Activated B cell treated with CpG ODN at 0.5 μM for 24 hours (primary cell): Measurements from ENCODE around the gene MET. TPM values are rescaled to one million over a fixed set of nuclear protein-coding genes. Genes with fewer than 3 reads are reported as not detected.
"Not testable (repeated sequence)": the region's sequence is repeated elsewhere in the genome, so short reads cannot be mapped to it uniquely, and the experiment has no call there.

Experiments used
- ATAC-seq: fragments of 200-7000 bp; cut with Tn5 transposase; one replicate; pipeline ENCODE4 v1.10.0; 2021; ENCODE audit warnings: low read depth, mild to moderate bottlenecking, moderate library complexity
- CTCF ChIA-PET: fragments of 350-600 bp; sonication (Branson Sonifier 250); formaldehyde crosslinking; loops from one replicate; lab custom pipeline; 2021; ENCODE audit warnings: antibody characterized with exemption; lab: Charles Lee
- POLR2A ChIA-PET: fragments of 350-600 bp; sonication (Branson Sonifier 250); formaldehyde crosslinking; loops from one replicate; lab custom pipeline; 2021; ENCODE audit warnings: antibody characterized with exemption; lab: Charles Lee
- DNase-seq: peaks from one replicate; pipeline ENCODE4 v3.0.0; 2022
- H3K27ac Mint-ChIP-seq: one replicate; pipeline ENCODE4 v1.8.0; 2020; ENCODE audit warnings: mixed read lengths
- H3K27me3 Mint-ChIP-seq: one replicate; pipeline ENCODE4 v1.8.0; 2021; ENCODE audit warnings: mixed read lengths
- H3K36me3 Mint-ChIP-seq: one replicate; pipeline ENCODE4 v1.8.0; 2021; ENCODE audit warnings: low read depth, mixed read lengths
- H3K4me1 Mint-ChIP-seq: one replicate; pipeline ENCODE4 v1.8.0; 2021; ENCODE audit warnings: mixed read lengths
- H3K4me3 Mint-ChIP-seq: one replicate; pipeline ENCODE4 v1.8.0; 2020; ENCODE audit warnings: mild to moderate bottlenecking, mixed read lengths
- H3K9me3 Mint-ChIP-seq: one replicate; pipeline ENCODE4 v1.8.0; 2020; ENCODE audit warnings: mixed read lengths
- CTCF ChIP-seq: fragments of 200-600 bp; IDR thresholded peaks from one replicate; pipeline ENCODE4 v1.8.0; 2022; ENCODE audit warnings: antibody characterized with exemption, mild to moderate bottlenecking
- intact Hi-C: fragments of 100-400 bp; cut with micrococcal nuclease; formaldehyde crosslinking; loops from one replicate; pipeline ENCODE4 v1.15.1; 2024
- total RNA-seq: library from RNA; stranded (reverse); gene quantifications from 2 replicates; pipeline ENCODE4 v1.2.3, GENCODE V29; 2022

Gene MET
- total RNA-seq, 1 donor from 2014 or later, result 1.1 TPM

GRCh38 chr7:116740231-116740630 lies 68.2 kb downstream of the MET start:
- POLR2A ChIA-PET, result no interaction called here
- TF ChIP-seq CTCF, result no peak
- CTCF ChIA-PET, result no interaction called here
- Mint-ChIP-seq H3K9me3 (no peaks in the 10 kb centered on the region), H3K27me3 (peaks cover 13% of the 10 kb centered on the region), H3K27ac (no peak overlapping the region), H3K4me3 (no peak overlapping the region), H3K4me1 (no peaks in the 10 kb centered on the region), H3K36me3 (no peaks in the 10 kb centered on the region)
- DNase-seq (no peak), ATAC-seq (no peak)
- intact Hi-C loops, result no loop called here

- no peak for ATAC-seq
These were observed 68.9 kb downstream of the MET start for GRCh38 chr7:116740755-116741462.

DNA sequence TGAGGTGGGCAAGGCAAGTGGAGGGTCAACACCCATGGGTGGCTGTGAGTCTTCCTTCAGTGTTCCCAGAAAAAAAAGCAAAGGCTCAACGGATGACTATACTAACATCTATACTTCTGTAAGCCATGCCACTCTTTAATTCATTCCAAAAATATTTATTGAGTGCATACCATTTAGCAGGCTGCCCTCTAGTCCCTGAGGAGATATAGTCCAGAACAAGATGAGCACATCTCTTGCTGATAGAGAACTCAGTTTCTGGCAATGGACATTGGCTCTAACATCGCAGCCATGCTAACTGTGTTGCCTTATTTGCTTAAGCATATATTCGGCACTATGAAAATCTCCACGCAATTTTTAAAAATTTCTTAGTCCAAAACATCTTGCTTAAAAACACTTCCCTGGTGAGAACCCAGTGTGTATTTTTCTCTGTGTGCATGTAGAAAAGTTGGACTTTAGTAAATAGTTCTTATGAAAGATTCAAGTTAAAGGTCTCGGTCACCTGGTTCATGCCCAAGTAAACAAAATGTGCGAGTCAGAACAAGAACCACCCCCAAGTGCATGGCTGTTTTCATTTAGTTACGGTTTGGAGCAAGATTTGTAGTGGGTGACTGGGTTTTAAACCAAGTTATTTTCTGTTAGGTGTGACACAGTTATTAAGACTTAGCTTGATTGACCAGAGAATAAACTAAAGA lies 69.8 kb downstream of the MET start:
- no peak for TF ChIP-seq CTCF
- DNase-seq (no peak), ATAC-seq (no peak)
- CTCF ChIA-PET, result no interaction called here
- Mint-ChIP-seq H3K27ac (no peak overlapping the region), H3K9me3 (no peaks in the 10 kb centered on the region), H3K27me3 (peaks cover 15% of the 10 kb centered on the region), H3K4me3 (no peak overlapping the region), H3K36me3 (no peaks in the 10 kb centered on the region), H3K4me1 (no peaks in the 10 kb centered on the region)
- POLR2A ChIA-PET, result no interaction called here
- intact Hi-C loops, result no loop called here

More at GRCh38 chr7:116740755-116741462, 68.9 kb downstream of the MET start:
- H3K9me3 Mint-ChIP-seq, result no peaks in the 10 kb centered on the region
- no peak for DNase-seq
- no peak for TF ChIP-seq CTCF
- CTCF ChIA-PET, result no interaction called here
- POLR2A ChIA-PET, result no interaction called here
- H3K36me3 Mint-ChIP-seq, result no peaks in the 10 kb centered on the region
- intact Hi-C loops, result no loop called here
- no peak overlapping the region for H3K4me3 Mint-ChIP-seq
- peaks cover 13% of the 10 kb centered on the region for H3K27me3 Mint-ChIP-seq
- H3K27ac Mint-ChIP-seq, result no peak overlapping the region
- H3K4me1 Mint-ChIP-seq, result no peaks in the 10 kb centered on the region

DNA sequence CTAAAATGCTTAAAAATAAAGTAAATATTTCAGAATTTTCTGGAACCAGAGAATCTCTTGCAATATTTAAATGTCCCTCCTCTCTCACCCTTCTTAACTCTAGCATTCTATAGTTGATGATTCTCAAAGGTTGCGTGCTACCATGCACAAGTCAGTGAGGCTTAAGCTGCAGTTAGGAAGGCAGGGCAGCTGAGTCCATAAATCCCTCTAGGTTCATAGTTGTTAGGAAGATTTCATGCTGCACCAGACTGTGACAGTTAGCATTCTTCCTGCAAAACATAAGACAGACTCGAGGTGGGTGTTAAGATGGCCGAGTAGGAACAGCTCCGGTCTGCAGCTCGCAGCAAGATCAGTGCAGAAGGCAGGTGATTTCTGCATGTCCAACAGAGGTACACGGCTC lies 70.6 kb downstream of the MET start:
- CTCF ChIA-PET, result interaction anchor here (0.6 kb wide), 1 partner anchor 567 kb away, joined by 3 read pairs; no protein-coding TSS in a partner anchor
- POLR2A ChIA-PET, result no interaction called here
- Mint-ChIP-seq H3K27ac (no peak overlapping the region), H3K4me3 (no peak overlapping the region), H3K27me3 (peaks cover 13% of the 10 kb centered on the region), H3K36me3 (no peaks in the 10 kb centered on the region), H3K9me3 (peaks cover 4% of the 10 kb centered on the region), H3K4me1 (no peaks in the 10 kb centered on the region)
- ATAC-seq (no peak), DNase-seq (no peak)
- no peak for TF ChIP-seq CTCF
- intact Hi-C loops, result no loop called here

DNA sequence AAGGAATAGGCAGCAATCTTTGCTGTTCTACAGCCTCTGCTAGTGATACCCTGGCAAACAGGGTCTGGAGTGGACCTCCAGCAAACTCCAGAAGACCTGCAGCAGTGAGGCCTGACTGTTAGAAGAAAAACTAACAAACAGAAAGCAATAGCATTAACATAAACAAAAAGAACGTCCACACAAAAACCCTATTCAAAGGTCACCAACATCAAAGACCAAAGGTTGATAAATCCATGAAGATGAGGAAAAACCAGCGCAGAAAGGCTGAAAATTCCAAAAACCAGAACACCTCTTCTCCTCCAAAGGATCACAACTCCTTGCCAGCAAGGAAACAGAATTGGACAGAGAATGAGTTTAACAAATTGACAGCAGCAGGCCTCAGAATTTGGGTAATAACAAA lies 71.8 kb downstream of the MET start:
- intact Hi-C loops, CTCF ChIA-PET, POLR2A ChIA-PET, DNase-seq, H3K9me3 Mint-ChIP-seq, H3K27ac Mint-ChIP-seq, H3K4me1 Mint-ChIP-seq, ATAC-seq, H3K4me3 Mint-ChIP-seq, H3K27me3 Mint-ChIP-seq, H3K36me3 Mint-ChIP-seq: not testable (repeated sequence)

- H3K4me1 Mint-ChIP-seq, POLR2A ChIA-PET, CTCF ChIA-PET, H3K27ac Mint-ChIP-seq, DNase-seq, intact Hi-C loops, H3K36me3 Mint-ChIP-seq, H3K4me3 Mint-ChIP-seq, ATAC-seq: not testable (repeated sequence)
- peaks cover 12% of the 10 kb centered on the region for H3K9me3 Mint-ChIP-seq
- peaks cover 12% of the 10 kb centered on the region for H3K27me3 Mint-ChIP-seq
These were observed 74.4 kb downstream of the MET start for GRCh38 chr7:116746388-116746787.

GRCh38 chr7:116751070-116751469 lies 79.1 kb downstream of the MET start:
- H3K4me1 Mint-ChIP-seq, DNase-seq: not testable (repeated sequence)

More at GRCh38 chr7:116751070-116751469, 79.1 kb downstream of the MET start:
- CTCF ChIA-PET, H3K27me3 Mint-ChIP-seq, H3K4me3 Mint-ChIP-seq, intact Hi-C loops, H3K27ac Mint-ChIP-seq, ATAC-seq, POLR2A ChIA-PET, H3K36me3 Mint-ChIP-seq: not testable (repeated sequence)
- H3K9me3 Mint-ChIP-seq, result peaks cover 12% of the 10 kb centered on the region
